HG03469 (cell line): ENCODE results near the gene TRPT1.

Source experiments
- ATAC-seq: cut with Tn5 transposase; IDR thresholded peaks from one replicate; pipeline ENCODE4 v1.9.1; 2021; ENCODE audit warnings: mild to moderate bottlenecking, moderate library complexity, moderate number of reproducible peaks; ENCODE audit not compliant: unreplicated experiment

Gene TRPT1

DNA sequence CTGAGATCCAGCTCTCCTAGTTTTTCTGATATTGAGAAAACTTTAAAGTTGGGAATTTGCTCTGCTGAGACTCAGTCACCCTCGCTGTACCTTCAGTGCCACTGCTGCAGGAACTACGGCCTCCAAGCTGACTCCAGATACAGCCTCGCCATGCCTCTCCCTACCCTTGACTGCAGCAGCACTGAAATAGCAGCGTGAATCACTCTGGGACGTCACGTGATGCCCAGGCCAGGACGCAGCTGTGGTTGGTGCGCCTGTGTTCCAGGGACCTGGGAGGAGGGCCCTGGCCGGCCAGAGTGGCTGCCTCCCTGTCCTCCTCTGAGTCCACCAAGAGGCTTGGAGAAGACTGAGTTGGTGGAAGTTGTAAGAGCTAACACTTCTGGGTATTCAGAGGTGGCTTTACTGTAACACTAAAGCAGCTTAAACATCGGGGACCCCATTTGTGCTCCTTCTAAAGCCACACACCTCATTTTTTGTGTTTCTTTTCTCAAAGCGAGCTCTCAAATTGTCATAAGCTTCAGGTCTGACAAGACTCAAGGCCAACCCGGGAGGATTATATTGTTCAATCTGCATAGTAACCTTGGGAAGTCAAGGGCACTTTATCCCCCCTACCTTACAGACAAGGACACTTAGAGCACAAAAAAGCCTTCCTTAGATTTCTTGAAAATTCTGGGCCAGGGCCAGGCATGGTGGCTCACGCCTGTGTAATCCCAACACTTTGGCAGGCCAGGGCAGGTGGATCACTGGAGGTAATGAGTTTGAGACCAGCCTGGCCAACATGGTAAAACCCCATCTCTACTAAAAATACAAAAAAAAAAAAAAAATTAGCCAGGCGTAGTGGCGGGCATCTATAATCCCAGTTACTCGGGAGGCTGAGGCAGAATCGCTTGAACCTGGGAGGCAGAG, 44.2 kb downstream of the TRPT1 start:
- no peak for ATAC-seq

DNA sequence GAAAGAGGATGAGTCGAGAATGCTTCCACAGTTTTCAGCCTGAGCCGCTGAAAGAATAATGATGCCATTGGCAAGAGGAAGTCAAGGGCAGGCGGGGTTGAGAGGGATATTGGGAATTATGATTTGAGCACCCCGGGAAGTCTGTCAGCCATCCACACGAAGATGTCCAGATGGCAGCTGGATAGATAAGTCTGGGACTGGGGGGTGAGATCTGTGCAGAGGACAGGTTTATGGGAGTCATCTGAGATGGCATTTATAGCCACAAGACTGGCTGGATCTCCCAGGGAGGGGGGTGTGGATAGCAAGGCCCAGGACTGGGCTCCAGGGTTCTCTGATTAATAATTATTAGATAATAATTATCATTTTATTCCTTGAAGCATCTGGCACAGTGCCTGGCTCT, 45.1 kb downstream of the TRPT1 start:
- ATAC-seq = no peak

DNA sequence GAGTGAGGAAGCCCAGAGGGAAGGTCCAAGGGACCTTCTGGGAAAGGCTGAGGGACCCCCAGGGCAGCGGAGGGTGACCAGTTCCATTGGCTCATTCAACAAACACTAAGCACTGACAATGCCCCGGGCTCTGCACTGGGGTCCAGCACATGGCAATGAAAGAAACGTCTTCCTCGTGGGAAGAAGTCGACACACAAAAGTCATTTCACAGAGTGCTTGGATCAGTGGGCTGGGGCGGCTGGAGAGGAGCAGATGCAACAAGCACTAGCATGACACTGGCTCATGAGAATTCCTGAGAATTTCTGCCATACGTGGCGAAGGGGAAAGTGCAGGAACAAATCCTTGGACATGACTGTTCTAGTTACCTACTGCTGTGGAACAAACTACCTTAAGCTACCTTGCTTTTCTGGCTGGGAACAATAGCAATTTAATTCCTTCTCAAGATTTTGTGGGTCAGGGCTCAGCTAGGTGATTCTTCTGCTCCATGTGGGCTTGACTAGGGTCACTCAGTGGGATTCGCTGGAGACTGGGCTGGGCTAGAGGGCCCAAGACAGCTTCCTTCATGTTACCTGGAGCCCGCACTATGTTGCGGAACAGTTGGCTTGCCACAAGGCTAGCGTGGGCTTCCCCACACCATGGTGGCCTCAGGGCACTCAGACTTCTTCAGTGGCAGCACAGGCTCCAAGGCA, 46.9 kb downstream of the TRPT1 start:
- ATAC-seq = no peak

DNA sequence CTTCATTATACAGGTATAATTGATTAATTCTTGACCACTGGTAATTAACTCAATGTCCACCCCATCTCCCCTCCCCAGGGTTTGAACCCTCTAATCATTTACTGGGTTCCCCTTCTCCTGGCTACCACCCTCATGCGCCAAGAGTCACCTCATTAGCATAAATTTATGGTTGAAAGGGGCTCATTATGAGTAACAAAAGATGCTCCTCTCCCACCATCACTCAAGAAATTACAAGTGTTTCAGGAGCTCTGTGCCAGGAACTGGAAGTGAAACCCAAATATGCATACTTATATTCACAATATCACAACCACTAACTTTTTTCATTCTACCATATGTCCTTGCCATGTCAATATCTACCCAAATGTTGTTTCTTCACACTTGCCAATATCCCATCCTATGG, 47.8 kb downstream of the TRPT1 start:
- ATAC-seq = no peak

DNA sequence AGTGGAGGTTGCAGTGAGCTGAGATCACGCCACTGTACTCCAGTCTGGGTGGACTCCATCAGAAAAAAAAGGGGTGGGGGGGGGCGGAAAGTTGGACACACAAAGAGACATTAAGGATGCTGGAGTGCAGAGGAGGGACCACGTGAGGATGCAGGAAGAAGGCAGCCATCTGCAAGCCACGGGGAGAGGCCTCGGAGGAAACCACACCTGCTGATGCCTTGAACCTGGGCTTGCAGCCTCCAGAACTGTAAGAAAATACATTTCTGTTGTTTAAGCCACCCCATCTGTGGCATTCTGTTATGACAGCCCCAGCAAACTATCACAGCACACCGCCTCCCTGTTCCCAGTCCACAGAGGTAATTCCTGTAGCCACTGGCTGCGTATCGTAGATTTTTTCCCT, 49.2 kb downstream of the TRPT1 start:
- no peak for ATAC-seq
